Breast epithelium (tissue), 3 donors: Measurements from ENCODE around the gene WAC.

Experiments used
- POLR2A ChIP-seq: fragments of 450-650 bp; IDR thresholded peaks from one replicate; pipeline ENCODE4 v1.6.1; 2016; ENCODE audit warnings: antibody characterized with exemption, mild to moderate bottlenecking, moderate library complexity
- POLR2AphosphoS5 ChIP-seq, 3 donors: sonication (generic); formaldehyde crosslinking; IDR thresholded peaks; one replicate each; pipeline ENCODE4 v1.6.1; 2017; ENCODE audit warnings: antibody characterized with exemption in 3 of 3
- TF ChIP-seq, protein P1 (sequence below), 3 donors: fragments of 450-650 bp; IDR thresholded peaks; one replicate each; pipeline ENCODE4 v1.5.1; 2016 to 2017; ENCODE audit warnings: antibody characterized with exemption in 3 of 3, mild to moderate bottlenecking in 3 of 3, moderate library complexity in 3 of 3

DNA sequence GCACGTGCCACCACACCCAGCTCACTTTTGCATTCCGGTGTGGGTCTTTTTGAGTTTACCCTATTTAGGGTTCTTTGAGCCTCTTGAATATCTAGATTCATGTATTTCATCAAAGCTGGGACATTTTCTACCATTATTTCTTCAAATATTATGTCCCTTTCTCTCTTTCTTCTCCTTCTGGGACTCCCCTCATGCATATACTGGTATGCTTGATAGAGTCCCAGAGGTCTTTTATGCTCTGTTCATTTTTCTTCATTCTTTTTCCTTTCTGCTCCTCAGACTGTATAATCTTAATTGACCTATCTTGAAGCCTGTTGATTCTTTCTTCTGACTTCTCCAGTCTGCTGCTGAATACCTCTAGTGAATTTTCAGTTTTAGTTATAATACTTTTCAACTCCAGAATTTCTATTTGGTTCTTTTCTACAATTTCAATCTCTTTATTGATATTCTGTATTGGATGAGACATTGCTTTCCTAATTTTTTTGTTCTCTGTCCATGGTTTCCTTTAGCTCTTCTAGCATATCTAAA, 9.1 kb upstream of the WAC start:
- TF ChIP-seq, protein P1, sequence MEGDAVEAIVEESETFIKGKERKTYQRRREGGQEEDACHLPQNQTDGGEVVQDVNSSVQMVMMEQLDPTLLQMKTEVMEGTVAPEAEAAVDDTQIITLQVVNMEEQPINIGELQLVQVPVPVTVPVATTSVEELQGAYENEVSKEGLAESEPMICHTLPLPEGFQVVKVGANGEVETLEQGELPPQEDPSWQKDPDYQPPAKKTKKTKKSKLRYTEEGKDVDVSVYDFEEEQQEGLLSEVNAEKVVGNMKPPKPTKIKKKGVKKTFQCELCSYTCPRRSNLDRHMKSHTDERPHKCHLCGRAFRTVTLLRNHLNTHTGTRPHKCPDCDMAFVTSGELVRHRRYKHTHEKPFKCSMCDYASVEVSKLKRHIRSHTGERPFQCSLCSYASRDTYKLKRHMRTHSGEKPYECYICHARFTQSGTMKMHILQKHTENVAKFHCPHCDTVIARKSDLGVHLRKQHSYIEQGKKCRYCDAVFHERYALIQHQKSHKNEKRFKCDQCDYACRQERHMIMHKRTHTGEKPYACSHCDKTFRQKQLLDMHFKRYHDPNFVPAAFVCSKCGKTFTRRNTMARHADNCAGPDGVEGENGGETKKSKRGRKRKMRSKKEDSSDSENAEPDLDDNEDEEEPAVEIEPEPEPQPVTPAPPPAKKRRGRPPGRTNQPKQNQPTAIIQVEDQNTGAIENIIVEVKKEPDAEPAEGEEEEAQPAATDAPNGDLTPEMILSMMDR (IDR thresholded peaks at IDR 0.05) = no peak
- TF ChIP-seq POLR2A (no peak), POLR2AphosphoS5 (IDR thresholded peaks at IDR 0.05) (no peak)
